GM18502 (cell line): ENCODE data around the gene TSPAN15.
"Not testable (repeated sequence)": the region's sequence is repeated elsewhere in the genome, so short reads cannot be mapped to it uniquely, and the experiment has no call there.

Source experiments
- ATAC-seq: cut with Tn5 transposase; IDR thresholded peaks from one replicate; pipeline ENCODE4 v1.9.1; 2021; ENCODE audit warnings: mild to moderate bottlenecking; ENCODE audit not compliant: unreplicated experiment, poor library complexity

TSPAN15 gene

DNA sequence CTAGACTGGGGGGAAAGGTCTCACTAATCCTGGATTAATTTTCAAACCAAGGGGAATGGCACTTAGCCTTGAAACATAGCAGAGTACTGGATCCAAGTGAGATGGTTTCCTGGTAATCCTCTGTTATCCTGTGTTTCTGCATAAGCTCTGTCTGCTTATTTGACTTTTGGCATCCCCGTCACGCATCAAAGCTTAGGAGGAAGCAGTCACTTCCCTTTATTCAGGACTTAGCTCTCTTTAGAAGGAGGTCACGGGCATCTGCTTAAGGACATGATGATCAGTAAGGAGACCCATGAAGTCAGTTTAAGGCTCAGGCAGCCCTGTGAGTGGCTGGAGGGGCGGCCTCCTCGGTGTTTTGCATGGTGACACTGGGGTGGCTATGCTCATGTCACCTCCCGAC lies 30.0 kb downstream of the TSPAN15 start:
- no peak for ATAC-seq

DNA sequence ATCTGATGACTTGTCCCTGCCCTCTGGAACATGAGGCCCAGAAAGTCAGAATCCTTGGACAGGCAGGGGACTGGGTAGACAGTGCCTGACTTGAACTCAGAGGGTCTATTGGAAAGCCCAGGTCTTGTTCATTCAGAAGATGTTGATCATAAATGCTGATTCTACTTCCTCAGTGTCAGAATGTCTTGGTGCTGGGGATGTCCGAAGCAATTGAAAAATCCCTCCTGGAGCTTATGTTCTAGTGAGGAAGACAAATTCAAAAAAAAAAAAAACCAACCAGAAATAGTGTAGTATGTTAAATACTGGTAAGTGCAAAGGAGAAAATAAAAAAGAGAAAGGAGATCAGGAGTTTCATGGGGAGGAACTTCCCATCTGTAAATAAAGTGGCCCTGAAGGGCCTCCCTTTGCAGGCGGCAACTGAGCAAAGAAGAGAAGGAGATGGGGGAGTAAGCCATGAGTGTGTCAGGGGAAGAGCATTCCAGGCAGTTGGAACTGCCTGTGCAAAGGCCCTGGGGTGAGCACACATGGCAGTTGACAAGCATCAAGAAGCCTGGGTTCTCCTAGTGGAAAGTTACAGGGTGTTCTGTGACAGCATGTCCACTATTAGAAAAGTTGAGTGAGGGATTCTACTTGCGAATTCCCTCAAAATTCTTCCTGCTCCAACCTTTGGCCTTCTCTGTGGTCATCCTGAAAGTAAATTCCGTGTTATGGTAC lies 30.7 kb downstream of the TSPAN15 start:
- no peak for ATAC-seq

DNA sequence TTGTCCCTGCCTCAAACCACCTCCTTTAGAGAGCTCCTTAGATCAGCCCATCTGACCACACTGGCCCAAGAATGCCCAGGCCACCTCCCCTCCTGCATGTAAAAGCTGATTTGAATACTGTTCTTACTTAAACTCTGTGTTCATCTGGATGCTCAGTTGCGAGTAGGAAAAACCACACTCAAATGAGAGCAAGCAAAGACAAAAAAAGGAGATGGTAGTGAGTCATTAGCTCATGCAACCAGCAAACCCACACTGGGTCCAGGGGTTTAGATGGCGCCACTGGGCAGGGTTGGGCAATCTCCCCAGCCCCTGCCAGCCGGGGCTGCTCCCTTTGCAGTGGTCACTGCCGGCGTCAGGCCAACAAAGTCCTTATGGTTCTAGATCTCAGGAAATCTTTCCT lies 32.7 kb downstream of the TSPAN15 start:
- no peak for ATAC-seq

DNA sequence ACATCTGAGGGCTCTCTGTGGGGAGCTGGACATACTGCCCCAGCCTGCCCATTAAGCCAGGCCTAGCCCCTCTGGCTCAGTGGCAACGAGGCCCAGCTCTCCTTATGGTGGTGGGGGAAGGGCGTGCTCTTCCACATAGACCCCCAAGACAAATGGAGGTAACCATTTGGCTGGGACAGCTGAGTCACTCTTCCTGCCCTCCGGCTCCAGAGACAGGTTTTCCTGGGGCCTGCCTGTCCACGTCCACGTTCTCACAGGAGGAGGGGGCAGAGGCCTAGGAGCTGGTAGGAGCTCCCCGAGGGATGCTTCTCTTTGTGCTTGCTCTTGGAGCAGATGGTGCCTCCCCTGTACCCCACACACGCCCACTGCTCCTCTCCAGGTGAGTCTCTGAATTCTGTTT lies 33.5 kb downstream of the TSPAN15 start:
- ATAC-seq: no peak

DNA sequence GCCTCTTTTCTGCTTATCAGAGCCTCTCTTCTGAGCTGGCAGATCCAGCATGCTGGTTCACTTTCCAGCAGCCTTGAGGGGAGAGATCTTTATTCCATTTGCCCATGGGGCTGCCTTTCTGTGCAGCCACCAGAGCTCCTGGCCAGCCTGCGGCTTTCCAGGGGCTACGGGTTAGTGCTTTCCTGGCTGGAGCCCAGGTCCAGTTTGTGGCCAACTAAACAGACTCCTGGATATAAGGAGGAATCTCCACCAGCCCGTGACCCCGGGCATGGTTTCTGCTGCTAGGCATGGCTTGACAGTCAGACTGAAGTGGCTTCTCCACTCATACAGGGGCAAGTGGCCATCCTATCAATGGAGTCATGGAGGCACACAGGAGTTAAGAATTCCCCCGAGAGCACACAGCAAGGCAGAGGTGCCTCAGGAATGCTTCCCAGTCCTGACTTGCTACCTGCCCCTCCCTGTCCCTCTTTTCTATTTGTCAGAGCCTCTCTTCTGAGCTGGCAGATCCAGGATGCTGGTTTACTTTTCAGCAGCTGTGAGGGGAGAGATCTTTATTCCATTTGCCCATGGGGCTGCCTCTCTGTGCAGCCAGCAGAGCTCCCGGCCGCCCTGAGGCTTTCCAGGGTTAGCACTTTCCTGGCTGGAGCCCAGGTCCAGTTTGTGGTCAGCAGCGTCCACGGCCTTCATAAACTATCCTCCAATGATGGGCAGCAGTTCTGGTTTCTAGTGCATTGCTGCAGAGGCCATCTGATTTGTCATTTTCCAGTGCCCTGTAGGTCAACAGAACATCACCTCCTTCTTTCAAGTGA lies 35.9 kb downstream of the TSPAN15 start:
- no peak for ATAC-seq

DNA sequence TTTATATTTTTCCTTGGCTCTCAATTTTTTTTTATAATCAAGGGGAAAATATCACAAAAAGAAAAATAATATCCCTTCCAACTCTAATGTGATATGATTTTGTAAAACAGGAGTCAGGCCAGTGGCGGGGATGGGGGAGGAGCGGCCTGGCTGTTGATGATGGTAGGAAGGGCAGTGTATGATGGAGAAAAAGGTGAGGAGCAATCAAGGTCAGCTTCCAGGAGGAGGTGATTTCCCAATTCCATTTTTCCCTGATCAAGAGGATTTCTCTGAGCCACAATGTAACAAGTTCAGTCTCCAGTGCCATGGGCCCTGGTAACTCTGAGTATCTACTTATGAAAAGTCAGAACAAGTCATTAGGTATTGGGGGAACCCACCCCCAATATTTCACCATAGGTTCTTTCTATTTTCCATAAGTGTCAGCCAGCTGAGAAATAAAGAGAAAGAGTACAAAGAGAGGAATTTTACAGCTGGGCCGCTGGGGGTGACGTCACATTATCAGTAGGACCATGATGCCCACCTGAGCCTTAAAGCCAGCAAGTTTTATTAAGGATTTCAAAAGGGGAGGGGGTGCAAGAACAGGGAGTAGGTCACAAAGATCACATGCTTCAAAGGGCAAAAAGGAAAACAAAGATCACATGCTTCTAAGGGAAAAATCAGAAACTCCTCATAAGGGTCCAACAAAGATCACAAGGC lies 37.0 kb downstream of the TSPAN15 start:
- ATAC-seq: not testable (repeated sequence)

DNA sequence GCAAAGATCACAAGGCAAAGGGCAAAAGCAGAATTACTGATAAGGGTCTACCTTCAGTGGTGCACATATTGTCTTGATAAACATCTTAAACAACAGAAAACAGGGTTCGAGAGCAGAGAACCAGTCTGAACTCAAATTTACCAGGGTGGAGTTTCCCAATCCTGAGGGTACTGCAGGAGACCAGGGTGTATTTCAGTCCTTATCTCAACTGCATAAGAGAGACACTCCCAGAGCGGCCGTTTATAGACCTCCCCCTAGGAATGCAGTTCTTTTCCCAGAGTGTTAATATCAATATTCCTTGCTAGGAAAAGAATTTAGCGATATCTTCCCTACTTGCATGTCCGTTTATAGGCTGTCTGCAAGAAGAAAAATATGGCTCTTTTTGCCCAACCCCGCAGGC lies 37.6 kb downstream of the TSPAN15 start:
- not testable (repeated sequence) for ATAC-seq

DNA sequence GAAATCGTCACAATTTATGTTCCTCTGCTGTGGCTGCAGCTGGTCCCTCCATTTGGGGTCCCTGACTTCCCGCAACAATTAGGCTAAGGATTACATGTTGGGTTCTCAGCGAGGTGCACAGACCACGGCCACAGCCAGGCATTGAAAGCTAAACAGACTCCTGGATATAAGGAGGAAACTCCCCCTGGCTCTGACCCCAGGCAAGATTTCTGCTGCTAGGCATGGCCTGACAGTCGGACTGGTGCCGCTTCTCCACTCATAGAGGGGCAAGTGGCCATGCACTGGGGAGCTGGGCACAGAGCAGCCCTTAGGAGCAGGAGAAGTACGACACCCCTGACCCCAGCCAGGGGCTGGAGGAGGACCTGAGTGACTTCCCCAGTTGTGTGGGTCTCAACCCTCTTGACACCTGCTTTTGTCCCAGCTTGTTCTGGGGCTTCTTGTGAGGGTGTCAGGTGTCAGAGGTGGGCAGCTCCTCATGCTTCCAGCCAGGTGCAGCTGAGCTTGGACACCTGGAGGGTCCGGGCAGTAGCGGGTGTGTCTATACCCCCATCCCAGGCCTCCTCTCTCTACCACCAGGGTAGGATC lies 38.3 kb downstream of the TSPAN15 start:
- no peak for ATAC-seq

DNA sequence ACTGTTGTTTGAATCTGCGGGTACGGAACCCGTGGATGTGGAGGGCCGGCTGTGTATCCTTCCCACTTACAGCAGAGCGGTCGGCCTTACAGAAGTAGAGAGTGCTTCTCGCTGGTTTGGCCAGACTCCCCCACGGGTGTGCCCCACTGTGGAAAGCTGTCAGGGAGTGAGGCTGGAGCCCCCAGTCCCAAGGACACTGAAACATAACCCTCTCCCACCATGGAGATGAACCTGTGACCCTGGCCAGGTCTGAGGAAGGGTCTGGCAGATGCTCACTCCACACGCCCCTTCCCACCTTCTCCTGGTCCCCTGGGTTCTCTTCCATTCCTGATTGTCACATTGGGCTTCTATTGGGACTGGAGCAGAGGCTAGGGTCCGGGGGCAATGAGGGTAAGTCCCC lies 39.6 kb downstream of the TSPAN15 start:
- ATAC-seq: no peak

DNA sequence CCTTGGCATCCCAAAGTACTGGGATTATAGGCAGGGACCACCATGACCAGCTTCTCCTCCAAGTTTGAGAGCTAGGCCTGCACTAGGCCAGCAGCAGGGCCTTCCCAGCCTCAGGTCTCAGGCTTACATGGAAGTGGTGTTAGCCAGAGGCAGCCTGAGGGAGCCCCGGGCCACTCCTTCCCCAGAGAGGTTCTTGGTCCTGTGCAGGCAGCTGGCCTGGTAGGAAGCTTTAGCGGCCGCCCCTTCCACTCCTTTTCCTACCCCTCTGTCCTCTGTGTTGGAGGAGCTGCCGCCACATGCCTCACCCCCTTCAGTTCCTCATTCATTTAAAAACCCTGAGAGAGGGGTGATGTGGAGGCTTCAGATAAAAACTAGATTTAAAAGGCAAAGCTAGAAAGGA lies 40.3 kb downstream of the TSPAN15 start:
- no peak for ATAC-seq

DNA sequence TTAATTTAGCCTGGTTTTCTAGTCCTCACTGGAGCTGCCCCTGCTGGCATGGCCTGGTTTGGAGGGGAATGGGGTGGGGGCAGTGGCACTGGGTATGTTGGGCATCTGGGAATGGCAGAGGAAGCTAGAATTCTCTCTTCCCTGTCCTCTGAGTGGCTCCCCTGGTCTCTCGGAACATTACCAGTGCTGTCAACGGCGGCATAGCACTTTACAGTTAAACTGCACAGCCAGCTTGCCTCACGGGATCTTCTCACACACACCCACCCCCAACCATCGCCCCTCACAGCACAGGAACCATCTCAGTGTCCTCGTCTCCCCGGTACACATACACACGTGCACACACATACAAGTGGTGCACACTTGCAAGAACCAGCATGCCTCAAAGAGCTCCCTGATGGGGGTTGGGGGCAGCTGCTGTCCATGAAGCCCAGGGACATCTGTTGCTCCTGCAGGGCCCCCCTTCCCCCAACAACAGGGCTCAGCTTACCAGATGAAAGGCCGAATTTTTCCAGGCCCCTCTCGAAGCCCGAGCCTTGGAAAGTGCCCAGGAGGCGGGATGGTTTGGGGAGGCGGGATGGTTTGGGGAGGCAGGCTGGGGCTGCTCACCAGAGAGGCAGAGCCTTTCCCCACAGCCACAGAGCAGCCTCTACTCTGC lies 41.0 kb downstream of the TSPAN15 start:
- ATAC-seq: no peak

DNA sequence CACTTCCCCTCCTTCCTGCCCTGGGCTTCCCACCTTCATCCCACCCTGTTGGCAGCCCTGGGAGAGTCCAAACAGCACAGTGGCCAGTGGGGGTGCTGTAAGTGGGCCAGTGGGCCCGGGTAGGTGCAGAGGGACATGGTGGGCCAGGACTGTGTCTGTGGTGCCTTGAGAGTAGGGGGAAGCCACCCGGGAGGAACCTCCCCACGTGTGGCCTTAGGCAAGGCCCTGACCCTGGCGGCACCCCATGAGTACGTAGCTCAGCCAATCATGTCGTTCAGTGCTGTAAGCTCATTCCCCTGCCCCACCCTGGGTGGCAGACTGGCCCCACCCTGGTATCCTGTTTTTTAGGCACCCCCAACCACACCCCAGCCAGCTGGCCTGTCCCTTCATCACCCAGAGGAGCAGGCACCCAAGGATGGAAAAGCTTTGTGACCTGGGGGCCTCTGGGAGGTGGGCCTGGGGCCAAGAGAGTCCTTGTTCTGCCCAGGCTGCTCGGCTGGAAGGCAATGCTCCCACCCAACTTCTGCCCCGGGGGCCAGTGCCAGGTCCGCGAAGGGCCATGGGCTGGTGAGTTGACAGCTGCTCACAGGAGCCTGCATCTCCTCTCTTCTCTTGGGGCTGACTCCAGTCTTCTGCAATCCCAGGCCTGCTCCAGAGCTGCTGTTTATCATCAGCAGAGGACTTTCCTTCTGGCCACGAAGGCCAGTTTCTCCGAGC lies 41.6 kb downstream of the TSPAN15 start:
- no peak for ATAC-seq

DNA sequence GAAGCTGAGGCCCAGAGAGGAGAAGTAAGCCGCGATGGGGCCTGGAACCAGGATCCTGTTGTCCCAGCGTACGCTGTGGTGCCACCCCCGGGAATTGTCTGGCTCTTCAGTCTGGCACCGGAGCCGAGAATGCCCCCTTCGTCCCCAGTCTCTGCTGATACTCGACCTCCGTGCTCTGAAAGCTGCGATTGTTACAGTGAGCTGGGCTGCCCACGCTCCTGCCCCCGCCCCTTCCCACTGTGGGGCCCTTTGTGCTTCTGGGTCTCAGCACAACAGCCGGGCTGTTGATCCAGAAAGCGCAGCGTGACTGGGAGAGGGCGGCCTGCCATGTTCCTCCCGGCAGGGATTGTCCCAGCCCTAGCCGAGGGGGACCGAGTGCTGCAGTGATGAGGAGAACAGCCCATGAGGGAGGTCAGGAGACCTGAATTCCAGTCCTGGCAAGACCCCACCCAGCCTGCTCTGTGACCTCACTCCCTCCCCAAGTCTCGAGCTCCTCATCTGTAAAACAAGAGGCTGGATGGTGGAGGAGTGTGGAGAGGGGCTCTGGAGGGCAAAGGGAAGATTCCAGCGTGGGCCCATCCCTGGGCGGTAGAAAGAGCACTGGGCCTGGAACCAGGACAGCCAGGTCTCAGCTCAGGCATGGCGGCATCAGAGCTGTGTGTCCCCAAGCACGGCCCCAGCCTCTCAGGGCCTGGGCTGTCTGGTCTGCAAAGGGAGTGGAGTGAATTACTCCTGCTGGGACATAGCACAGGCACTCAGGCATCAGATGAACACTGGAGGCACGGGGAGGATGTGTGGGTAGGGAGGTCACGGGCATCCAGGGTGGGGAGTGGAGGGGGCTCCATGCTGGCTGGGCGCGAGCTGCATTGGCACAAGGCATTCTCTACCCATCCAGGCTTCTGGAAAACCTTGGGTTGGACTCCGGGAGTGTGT lies 43.6 kb downstream of the TSPAN15 start:
- no peak for ATAC-seq

DNA sequence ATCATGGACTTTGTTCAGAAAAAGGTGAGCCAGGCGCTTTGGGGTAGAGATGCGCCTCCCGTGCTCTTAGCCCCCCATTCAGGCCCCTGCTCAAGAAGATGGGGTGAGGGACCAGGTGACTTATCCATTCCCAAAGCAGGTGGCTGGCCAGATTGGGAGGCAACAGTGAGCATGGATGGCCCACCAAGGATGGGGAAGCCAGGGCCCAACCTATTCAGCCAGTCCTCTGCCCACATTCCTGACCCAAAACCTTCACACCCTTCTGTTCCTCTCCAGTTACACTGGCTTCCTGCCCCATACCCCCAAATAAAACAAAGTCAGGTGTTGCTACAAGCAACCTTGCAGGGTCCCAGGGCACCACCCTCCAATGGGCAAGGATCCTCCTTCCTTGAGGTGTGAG lies 44.4 kb downstream of the TSPAN15 start:
- ATAC-seq: no peak

DNA sequence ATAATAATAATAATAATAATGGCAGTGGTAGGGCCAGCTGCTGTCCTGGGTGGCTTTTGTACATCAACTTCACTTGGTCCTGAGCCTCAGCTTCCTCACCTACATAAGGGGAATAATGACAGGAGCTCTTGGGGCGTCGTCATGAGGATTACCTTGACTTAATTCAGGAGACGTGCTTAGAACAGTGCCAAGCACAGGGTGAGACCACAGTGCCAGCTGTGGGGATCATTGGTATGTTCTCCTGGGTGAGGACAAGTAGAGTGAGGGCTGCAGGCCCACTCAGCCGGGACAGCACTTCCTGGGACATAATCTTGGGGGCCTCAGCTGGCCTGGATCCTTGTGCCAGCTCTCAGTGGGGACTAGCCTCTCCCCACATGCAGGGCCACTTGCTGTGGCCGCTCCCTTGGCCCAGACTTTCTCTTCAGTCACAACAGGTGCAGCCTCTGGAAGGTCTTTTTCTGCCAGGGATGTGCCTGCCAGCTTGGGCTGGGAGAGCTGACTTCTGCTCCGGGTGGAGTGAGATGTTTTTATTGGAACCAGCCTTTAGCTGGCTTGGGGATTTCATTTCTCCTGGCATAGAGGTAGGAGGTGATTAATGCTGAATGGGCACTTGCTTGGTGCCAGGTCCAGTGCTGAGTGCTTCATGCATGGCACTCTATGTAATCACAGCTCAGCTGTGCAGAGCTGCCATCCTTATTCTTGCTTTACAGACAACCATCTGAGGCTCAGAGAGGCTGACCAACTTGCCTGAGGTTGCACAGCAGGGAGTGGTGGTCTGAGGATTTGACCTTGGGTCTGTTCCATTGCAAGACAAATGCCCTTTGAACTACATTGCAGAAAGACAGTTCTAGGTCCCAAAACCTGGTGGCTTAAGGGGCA lies 45.3 kb downstream of the TSPAN15 start:
- no peak for ATAC-seq

DNA sequence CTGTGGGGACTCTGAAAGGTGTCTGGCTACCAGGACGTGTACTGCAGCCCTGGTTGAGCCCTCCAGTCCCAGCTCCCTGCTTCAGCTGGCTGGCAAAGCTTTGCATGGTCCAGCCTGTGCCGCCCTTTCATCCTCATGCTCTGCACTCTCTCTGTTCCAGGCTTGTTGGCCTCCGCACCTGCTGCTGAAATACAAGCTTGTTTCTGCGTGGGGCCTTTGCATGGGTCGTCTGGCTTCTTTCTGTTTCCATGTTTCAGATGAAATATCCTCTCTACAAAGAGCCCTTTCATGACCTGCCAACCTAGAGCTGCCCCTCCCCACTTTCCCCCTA lies 45.9 kb downstream of the TSPAN15 start:
- no peak for ATAC-seq

DNA sequence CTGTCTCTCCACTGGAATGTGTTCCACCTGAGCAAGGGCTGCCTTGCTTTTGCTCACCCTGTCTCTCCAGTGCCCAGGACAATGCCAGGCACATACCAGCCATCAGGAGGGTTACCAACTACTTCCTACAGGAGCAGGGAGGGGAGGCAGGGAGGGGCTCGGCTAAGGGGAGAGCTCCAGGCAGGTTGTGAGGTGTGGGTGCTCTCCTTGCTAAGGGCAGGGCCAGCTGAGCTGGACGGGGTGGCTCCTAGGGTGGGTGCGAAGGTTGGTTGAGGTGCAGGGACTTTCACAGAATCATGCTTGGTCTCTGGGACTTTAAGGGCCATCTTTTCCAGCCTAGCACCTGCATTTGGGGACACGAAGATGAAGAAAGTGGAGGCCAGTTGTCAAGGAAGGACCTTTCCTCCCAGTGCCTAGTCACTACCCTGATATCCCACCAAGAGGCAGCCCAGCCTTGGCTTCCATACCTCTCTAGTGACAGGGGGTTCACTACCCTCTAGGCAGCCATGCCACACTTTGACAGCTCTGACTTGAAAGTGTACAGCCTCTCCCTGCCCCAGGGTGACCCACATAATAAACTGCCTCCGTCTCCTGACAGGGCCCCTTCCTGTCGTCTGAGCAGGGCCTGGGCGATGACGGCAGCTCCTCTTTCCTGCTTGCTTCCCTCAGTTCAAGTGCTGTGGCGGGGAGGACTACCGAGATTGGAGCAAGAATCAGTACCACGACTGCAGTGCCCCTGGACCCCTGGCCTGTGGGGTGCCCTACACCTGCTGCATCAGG lies 46.5 kb downstream of the TSPAN15 start:
- ATAC-seq: no peak
